Measurements from ENCODE around the gene ITIH1. TPM values are rescaled to one million over a fixed set of nuclear protein-coding genes. Genes with fewer than 3 reads are reported as not detected.

Gene ITIH1
- total RNA-seq, 2 donors from 2014 or later = 4.4 TPM; not detected in 1

GRCh38 chr3:52824037-52824436 is 46.6 kb downstream of the ITIH1 start:
- TF ChIP-seq CTCF (IDR thresholded peaks at IDR 0.05) = no peak
- no peak for TF ChIP-seq POLR2A (IDR thresholded peaks at IDR 0.05)
- Histone ChIP-seq H3K4me3 (no peak overlapping the region), H3K9me3 (no peaks in the 10 kb centered on the region), H3K27me3 (no peaks in the 10 kb centered on the region), H3K36me3 (replicated peaks in 1 of 2; ENCODE audit: insufficient read depth in 1 of 2, low read depth in 2 of 2) (no peaks in the 10 kb centered on the region), H3K4me1 (peaks cover 18% of the 10 kb centered on the region), H3K27ac (no peak overlapping the region)
- intact Hi-C loops (cut with DNase I) = no loop called here
- no peak for ATAC-seq
- WGBS, 2 donors = 96 to 97% methylated on average over 7 to 10 of the region's 10 CpGs
- DNase-seq = no peak

- Histone ChIP-seq H3K9me3 (no peaks in the 10 kb centered on the region), H3K36me3 (replicated peaks in 1 of 2; ENCODE audit: insufficient read depth in 1 of 2, low read depth in 2 of 2) (no peaks in the 10 kb centered on the region), H3K4me3 (no peak overlapping the region), H3K27ac (peak overlapping the region in 1 of 4 donors; percentile 33), H3K4me1 (peaks cover 49% of the 10 kb centered on the region), H3K27me3 (no peaks in the 10 kb centered on the region)
- ATAC-seq (peak; percentile 2), DNase-seq (peak in 1 of 4 donors; percentile 35)
- intact Hi-C loops (cut with DNase I) = no loop called here
- TF ChIP-seq CTCF (IDR thresholded peaks at IDR 0.05) (no peak), POLR2A (IDR thresholded peaks at IDR 0.05) (no peak)
- WGBS, 2 donors = 69 to 76% methylated on average over 8 to 9 of the region's 9 CpGs
Measured at GRCh38 chr3:52827441-52827840, 50.0 kb downstream of the ITIH1 start.

- peak; percentile 62 to 87 (median 84) for DNase-seq
- TF ChIP-seq POLR2A (IDR thresholded peaks at IDR 0.05) (no peak), CTCF (IDR thresholded peaks at IDR 0.05) (peak in 5 of 7 experiments; percentile 10 to 59 (median 58))
- peaks cover 49% of the 10 kb centered on the region for H3K4me1 ChIP-seq
- no peak overlapping the region for H3K4me3 ChIP-seq
- peak overlapping the region in 1 of 4 donors; percentile 33 for H3K27ac ChIP-seq
- WGBS, 2 donors = 22 to 40% methylated on average over 6 to 10 of the region's 10 CpGs
- H3K9me3 ChIP-seq = no peaks in the 10 kb centered on the region
- peak; percentile 80 for ATAC-seq
- intact Hi-C loops (cut with DNase I) = no loop called here
- H3K27me3 ChIP-seq = no peaks in the 10 kb centered on the region
- no peaks in the 10 kb centered on the region for H3K36me3 ChIP-seq (replicated peaks in 1 of 2; ENCODE audit: insufficient read depth in 1 of 2, low read depth in 2 of 2)
Measured at GRCh38 chr3:52827866-52828376, 50.5 kb downstream of the ITIH1 start.

GRCh38 chr3:52829482-52829881 is 52.1 kb downstream of the ITIH1 start:
- no peak overlapping the region for H3K27ac ChIP-seq
- peaks cover 49% of the 10 kb centered on the region for H3K4me1 ChIP-seq
- TF ChIP-seq CTCF (IDR thresholded peaks at IDR 0.05) (no peak), POLR2A (IDR thresholded peaks at IDR 0.05) (no peak)
- intact Hi-C loops (cut with DNase I) = no loop called here
- DNase-seq = no peak
- H3K36me3 ChIP-seq (replicated peaks in 1 of 2; ENCODE audit: insufficient read depth in 1 of 2, low read depth in 2 of 2) = no peaks in the 10 kb centered on the region
- ATAC-seq = no peak
- H3K27me3 ChIP-seq = no peaks in the 10 kb centered on the region
- 91 to 100% methylated on average over 1 to 3 of the region's 3 CpGs for WGBS, 2 donors
- no peaks in the 10 kb centered on the region for H3K9me3 ChIP-seq
- H3K4me3 ChIP-seq = no peak overlapping the region

DNA sequence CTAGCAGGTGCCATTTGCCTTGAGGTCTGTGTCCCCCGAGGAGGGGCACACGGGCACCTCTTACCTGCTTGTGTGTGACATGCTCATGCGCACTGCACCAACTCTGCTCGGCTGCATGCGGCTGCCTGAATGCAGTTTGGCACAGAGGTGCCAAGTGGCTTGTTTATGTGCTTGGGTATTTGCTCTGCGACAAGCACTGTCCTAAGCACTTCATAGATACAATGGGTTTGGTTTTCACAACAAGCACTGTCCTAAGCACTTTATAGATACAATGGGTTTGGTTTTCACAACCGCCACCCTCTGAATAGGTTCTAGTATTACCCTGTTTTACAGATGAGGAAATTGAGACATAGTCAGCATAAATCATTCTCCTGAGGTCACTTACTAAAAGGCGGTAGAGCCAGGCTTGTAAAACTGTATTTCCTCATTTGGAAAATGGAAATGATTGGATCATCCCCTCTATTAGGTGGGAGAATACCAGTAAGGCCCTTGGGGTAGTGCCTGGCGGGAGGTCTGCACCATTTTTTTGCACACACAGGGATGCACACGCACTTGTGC is 52.6 kb downstream of the ITIH1 start:
- Histone ChIP-seq H3K27me3 (no peaks in the 10 kb centered on the region), H3K4me1 (peaks cover 49% of the 10 kb centered on the region), H3K36me3 (replicated peaks in 1 of 2; ENCODE audit: insufficient read depth in 1 of 2, low read depth in 2 of 2) (no peaks in the 10 kb centered on the region), H3K4me3 (no peak overlapping the region), H3K9me3 (no peaks in the 10 kb centered on the region), H3K27ac (peak overlapping the region in 2 of 4 donors; percentile 43 to 46)
- intact Hi-C loops (cut with DNase I) = no loop called here
- no peak for TF ChIP-seq POLR2A (IDR thresholded peaks at IDR 0.05)
- no peak for TF ChIP-seq CTCF (IDR thresholded peaks at IDR 0.05)
- 84 to 94% methylated on average over 8 to 10 of the region's 10 CpGs for WGBS, 2 donors
- peak in 1 of 4 donors; percentile 18 for DNase-seq
- ATAC-seq = no peak

Measured in body of pancreas (tissue), 4 donors.